PFSK-1 (cell line): ENCODE data around the gene ZNF699.

Experiments
- POLR2AphosphoS5 ChIP-seq: IDR thresholded peaks from 2 replicates; pipeline ENCODE4 v1.6.1; 2012; ENCODE audit warnings: low read depth, mild to moderate bottlenecking, control low read depth, low read length, moderate library complexity
- SIN3A ChIP-seq: IDR thresholded peaks from 2 replicates; pipeline ENCODE4 v1.6.1; 2012; ENCODE audit warnings: mild to moderate bottlenecking, low read length, moderate library complexity, borderline replicate concordance; ENCODE audit not compliant: insufficient read depth

DNA sequence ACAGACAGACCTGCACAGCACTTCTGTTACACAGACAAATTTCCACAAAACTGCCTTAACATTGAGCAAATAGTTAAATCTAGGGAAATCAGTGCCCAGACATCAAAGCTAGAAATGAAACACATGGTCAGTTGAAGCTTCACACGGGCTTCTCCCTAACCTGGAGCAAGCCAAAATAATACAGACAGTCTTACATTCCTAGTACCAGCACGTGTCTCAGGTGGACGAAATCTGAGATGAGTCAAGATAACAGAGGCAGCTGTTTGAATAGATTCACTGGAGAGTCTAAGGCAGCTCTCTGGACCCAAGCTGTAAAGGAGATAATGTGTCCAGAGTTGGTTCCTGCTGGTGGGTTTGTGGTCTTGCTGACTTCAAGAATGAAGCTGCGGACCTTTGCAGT, 4.1 kb upstream of the ZNF699 start:
- TF ChIP-seq SIN3A (no peak), POLR2AphosphoS5 (no peak)
